ENCODE measurements around the gene TRIP6.

TRIP6 gene, protein sequence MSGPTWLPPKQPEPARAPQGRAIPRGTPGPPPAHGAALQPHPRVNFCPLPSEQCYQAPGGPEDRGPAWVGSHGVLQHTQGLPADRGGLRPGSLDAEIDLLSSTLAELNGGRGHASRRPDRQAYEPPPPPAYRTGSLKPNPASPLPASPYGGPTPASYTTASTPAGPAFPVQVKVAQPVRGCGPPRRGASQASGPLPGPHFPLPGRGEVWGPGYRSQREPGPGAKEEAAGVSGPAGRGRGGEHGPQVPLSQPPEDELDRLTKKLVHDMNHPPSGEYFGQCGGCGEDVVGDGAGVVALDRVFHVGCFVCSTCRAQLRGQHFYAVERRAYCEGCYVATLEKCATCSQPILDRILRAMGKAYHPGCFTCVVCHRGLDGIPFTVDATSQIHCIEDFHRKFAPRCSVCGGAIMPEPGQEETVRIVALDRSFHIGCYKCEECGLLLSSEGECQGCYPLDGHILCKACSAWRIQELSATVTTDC

DNA sequence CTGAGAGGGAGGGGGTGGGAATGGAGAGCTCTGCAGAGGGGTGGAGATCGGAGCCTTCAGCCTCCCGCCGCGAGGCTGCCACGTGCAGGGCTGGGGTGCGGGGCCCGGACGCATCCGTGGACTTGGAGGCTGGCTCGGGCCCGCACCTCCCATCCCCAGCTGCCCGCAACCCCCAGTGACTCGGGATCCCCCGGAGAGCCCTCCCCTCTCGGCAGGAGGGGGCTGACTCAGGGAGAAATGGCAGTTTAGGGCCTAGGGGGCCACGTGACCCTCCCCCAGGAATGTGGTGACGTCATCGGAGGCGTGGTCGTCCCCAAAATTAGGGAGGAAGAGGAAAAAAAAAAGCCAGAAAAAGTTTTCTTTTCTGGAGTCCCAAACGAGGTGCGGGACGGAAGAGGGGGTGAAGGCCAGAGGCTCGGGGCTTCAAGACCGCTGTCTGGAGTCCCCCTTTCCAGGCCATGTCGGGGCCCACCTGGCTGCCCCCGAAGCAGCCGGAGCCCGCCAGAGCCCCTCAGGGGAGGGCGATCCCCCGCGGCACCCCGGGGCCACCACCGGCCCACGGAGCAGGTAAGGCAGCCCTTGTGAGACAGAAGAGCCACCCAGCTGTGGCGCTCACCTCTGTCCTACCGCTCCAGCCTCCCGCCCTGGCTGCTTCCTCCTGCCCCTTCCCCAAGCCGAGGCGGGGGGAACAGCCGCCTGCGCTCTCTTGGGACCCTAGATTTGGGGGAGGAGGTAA lies at the start of gene TRIP6:
Gene TRIP6 (plus strand): TSS at position 348 of the 736 bp plus-strand sequence. CDS start 111 bp downstream, at position 459.
- no peak for DNase-seq (ENCODE audit: low spot score)

DNA sequence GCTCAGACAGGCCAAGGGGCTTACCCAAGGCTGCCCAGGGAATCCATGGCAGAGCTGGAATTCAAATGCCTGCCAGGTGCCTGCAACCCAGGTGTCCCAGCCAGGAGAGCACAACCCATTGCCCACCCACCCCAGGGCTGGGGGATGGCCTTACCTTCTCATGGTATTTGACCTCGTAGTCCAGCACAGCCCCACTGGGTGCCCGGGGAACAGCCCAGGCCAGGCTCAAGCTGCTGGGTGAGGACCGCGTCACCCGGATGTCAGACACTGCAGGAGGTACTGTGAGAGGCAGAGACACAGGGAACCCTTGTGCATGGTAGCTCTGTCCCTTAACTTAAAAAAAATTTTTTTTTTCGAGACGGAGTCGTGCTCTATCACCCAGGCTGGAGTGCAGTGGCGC lies 48.8 kb upstream of the TRIP6 start:
- DNase-seq (ENCODE audit: low spot score) = peak; percentile 12

DNA sequence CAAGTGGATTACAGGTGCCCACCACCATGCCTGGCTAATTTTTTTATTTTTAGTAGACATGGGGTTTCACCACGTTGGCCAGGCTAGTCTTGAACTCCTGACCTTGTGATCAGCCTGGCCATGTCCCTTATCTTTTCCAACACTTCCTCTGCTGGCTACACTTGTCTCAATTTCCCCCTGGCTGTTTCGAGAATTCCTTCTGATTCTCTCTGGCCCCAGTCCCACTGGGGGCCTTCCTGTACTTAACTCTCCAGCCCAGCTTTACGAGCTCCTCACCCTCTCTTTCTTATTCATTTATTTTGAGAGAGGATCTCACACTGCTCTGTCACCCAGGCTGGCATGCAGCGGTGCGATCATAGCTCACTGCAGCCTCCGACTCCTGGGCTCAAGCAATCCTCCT lies 48.4 kb upstream of the TRIP6 start:
- DNase-seq (ENCODE audit: low spot score) = peak; percentile 4

DNA sequence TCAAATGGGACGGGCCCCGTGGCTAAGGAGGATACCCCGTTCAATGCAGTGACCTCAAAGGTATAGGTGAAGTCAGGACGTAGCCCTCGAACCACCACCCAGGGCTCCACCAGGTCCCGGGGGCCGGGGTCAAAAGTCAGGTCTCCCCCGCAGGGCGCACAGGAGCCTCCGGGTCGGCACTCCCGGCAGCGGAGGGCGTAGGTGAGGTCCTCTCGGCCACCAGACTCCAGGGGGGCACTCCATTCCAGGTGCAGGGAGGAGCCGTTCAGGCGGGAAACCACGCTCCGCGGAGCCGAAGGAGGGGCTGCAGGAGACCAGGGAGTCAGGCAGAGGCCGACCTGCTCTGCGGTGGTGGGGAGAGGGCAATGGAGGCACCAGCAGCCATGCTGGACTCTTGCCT lies 47.6 kb upstream of the TRIP6 start:
- DNase-seq (ENCODE audit: low spot score) = peak; percentile 23

DNA sequence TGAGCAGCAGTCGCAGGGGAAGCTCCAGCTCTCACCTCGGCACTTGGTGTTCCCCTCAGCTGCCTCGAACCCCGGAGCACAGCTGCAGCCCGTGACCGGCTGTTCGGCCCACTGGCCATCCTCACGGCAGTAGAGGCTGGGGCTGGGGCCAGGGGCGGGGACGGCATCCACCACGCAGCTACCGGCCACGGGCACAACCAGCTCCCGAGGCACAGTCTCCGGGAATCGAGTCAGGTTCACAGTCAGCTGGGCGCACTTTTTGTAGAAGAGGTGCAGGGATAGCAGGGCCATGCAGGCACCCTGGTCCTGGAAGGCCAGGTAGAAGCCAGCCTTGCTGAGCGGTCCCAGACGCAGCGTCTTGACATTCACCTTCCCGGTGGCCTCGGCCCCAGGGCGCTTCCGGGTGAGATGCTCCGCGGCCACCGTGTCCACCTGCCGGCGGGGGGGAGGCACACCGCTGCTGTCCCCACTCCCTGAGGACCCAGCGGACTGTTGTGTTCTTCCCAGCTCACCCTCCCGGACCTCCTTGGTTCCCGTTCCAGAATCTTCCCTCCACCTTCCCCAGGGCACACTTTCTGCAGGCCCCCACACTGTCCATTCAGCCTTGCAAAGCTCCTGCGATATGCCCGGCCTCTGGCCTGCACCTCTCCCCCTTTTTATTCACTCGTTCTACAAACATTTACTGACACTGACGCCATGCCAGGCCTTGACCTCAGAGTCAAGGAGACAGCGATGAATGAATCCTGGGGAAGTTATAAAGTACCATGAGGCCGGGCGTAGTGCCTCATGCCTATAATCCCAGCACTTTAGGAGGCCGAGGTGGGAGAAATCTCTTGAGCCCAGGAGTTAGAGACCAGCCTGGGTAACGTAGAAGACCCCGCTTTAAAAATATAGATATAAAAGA lies 44.7 kb upstream of the TRIP6 start:
- DNase-seq (ENCODE audit: low spot score) = no peak

DNA sequence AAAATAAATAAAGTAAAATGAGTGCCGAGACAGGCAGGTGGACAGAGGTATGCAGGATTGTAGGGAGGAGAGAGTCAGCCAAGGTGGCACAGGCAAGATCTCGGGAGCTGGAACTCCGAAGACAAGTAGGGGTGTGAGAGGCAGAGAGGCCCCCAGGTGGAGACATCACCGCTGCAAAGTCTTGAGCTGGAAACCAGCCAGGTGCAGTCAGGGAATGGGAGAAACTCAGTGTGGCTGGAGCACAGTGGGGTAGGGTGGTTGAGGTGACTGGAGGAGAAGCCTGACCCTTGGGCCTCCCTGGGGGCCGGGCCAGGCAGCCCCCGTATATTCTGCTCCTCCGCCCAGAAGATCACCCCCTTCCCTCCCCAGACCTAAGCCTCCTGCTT lies 44.1 kb upstream of the TRIP6 start:
- peak; percentile 35 for DNase-seq (ENCODE audit: low spot score)

DNA sequence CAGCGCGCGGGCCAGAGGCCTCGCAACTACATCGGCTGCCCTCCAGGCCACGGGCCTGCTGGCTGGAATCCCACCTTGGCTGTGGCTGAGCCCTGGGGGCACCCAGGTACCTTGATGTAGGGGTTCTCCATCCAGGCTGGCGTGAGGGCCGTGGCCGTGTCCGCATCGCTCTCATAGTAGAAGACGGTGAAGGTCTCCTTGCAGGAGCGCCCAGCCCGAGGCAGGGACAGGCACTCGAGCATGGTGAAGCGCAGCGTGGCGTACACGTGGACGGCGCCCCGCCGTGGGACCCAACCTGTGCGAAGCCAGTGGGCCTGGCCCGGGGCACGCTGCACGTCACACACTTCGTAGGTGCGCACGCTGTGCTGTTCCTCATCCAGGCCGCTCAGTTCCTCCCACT lies 43.7 kb upstream of the TRIP6 start:
- DNase-seq (ENCODE audit: low spot score) = no peak

DNA sequence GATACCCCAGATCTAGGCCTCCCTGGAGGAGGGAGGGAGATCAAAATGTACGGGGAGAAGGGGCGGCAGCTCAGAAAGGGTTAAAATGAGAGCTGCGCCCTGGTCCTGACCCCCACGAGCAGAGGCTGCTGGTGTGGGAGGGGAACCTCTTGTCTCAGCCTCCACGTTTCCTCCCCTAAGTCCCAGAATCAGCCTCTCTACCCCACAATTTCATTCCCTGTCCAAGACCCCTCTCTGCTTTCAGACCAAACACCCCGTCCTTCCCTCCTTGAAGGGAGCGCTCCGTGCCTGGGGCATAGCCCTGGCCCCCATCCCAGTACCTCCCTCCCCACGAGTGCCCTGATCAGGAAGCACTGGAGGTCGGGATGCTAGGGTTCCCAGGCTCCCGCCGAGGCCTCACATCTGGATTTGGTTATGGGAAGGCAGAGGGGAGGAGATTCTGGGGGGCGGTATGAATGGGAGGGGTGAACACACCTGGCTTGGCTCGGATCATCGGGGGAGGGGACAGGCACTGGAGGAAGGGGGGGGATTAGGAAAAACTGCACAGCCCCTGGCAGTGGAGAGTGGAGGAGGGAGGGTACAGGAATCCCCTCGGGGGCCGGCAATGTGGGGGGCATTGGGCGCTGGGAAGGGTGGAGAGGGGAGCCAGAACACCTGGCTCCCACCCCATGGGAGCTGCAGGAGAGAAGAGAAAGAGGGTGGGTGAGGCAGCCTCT lies 42.5 kb upstream of the TRIP6 start:
- DNase-seq (ENCODE audit: low spot score) = no peak

DNA sequence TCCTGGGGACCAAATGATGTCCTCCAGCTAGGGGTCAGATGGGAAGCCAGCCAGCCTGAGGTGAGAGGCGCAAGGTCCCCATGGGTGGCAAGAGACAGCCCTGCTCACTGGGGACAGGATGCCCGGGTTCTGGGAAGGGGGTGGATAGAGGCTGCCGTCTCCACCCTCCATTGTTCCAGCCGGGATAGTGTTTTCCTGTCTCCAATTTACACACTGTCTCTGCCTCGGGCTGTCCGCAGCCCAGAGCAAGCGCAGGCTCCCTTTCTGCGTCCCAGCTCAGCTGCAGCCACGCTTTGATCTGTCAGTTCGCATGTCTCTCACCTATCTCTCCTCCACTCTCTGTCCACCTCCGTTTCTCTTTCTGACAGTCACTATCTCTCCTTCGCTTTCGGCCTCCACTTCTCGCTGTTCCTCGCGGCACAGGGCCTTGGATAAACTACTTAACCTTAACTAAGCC lies 41.9 kb upstream of the TRIP6 start:
- DNase-seq (ENCODE audit: low spot score) = peak; percentile 37

DNA sequence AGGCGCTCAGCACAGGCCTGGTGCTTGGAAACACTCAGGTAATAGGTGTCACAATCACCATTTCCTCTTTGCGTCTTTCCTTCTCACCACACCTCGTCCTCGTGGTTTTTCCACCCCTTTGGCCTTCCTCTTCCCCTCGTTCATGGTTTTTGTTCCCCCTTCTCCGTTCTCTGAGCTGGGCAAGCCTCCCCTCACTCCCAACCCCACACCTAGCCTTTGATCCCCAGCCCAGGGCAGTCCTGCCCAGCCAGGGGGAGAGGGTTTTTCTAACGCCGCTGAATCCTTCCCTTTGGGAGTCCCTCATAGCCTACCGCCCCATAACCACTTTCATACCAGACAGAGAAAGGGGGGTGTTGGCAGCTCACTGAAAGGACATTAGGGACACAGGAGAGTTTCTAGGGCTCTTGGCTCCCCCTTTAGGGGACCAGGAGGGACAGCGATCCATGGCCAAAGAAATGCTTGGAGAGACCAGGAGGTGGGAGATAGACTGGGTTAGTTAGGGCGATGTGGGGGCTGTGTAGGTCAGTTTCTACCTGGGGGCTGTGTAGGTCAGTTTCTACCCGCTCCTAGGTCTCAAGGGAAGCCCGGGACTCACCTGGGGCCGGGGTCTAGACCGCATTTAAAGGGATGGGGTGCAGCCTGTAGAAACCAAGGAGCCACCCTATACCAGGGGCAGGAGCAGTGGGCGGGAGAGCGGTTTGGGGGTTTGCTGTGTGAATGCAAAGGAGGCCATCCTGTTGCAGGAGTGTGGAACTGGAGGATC lies 41.3 kb upstream of the TRIP6 start:
- peak; percentile 37 for DNase-seq (ENCODE audit: low spot score)

DNA sequence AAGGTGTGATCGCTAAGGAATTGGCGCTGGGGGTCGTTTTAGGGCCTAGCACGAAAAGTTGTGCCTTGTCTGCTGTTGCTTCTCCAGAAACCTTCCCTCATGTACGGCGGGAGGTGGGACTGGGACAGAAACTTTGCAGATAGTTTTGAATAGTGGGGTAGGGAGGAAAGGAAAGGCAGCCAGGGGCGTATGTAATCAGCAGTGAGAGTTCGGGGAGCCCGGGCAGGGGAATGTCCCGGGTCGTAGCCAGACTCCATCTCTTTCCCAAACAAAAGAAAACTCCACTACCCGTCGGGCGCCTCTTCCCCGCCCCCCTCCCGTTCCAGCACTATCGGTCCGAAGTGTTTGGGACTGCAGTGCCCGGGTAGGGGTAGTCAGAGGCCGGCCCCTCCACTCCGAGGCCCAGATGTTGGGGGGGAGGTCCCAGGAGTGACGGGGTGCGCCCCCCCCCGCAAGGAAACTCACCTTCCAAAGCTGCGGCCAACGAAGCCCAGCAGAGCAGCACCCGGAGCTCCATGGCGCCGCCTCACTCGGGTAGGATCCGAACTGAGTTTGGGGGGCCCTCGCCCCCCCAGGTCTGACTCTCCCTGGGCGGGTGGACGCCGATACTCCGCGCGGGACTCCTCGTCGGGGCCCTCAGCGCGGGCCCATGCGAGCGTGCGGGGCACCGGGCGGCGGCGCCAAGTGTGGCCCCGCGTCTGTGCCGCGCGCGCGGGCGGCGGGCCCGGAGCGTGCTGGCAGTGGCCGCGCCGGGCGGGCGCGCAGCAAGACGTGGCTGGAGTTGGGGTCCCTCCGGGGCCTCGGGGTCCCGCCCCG lies 40.5 kb upstream of the TRIP6 start:
- DNase-seq (ENCODE audit: low spot score) = peak; percentile 83

DNA sequence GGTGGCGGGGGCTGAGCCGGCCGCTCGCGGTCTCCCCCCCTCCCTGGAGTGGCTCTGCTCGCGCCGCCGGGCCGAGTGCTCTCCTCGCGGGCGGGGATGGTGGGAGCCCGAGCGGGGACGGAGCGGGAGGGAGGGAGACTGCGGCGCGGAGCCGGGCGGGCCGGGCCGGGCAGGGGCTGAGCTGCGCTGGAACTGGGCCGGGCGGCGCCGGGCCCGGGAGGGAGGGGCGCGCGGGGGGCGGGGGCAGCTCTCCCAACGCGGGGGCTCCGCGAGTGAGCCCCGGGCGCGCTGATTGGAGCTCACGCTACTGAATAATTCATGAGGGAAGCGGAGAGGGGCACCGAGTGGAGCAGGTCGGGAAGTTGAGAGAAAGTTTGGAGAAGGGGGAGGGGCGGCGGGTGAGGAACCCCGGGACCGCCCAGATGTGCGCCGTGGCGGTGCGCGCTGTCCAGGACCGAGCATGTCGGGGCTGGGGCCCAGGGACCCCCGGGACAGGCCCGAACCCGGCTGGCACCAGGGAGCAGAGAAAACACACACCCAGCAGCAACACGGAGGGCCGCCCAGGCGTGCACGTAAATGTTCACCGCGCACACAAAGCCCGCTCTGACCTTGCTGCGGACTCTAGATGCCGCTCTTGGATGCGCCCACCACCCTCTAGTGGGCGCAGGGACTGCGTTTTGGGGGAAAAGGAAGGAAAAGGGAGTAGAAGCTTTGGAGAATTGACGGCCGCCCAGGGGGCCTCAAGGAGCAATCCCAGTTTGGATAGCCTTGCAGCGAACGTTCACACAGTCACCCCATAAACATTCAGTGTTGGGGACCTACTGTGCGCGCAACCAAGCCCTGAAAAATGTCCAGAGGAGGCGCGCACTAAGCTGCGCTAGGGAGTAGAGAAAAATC lies 39.6 kb upstream of the TRIP6 start, which contains the start of gene EPHB4:
Gene EPHB4 (minus strand): TSS at position 194 of the 897 bp plus-strand sequence. CDS start 493 bp downstream, outside the sequence.
- peak; percentile 86 for DNase-seq (ENCODE audit: low spot score)

DNA sequence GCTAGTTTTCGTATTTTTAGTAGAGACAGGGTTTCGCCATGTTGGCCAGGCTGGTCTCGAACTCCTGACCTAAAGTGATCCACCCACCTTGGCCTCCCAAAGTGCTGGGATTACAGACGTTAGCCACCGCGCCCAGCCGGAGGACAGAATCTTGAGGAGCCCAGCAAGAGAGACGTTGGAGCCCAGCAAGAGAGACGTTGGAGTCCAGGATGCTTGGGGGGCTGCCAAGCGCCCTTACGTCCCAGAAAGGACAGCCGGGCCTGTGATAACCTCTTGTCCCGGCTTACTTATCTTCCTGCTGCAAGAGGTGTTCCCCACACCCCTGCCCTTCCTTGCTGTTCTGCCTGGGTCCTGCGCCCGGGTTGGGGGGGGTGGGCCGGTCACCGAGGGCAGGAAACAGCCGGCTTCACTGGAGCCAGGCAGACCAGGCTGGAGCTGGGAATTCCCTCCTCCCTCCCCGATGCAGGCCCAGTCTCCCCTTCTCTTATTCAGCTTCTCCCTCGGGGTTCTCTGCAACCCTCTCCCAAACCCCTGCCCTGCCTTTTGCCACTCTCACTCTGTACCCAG lies 38.0 kb upstream of the TRIP6 start:
- no peak for DNase-seq (ENCODE audit: low spot score)

DNA sequence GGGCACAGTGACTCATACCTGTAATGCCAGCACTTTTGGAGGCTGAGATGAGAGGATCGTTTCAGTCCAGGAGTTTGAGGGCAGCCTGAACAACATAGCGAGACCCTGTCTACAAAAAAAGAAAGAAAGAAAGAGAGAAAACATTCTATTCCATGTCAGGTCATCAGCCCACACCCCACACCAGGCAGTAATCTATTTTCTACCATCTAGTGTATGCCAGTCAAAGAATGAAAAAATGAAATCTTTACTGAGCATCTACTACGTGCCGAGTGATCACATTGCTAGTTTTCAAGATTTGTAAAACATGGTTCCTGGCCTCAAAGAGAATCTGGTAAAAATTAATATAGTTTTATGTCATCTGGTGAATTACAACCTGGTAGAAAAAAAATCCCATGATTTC lies 36.8 kb upstream of the TRIP6 start:
- no peak for DNase-seq (ENCODE audit: low spot score)

DNA sequence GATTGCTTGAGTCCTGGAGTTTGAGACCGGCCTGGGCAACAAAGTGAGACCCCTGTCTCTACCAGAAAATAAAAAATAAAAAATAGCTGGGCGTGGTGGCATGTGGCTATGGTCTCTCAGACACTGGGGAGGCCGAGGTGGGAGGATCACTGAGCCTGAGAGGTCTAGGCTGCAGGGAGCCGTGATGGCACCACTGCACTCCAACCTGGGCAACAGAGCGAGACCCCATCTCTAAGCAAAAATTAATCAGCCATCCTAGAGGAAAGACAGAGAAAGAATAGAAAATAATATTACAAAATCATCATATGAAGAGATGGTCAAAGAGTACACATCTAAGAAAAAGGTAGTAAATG lies 34.9 kb upstream of the TRIP6 start:
- DNase-seq (ENCODE audit: low spot score) = no peak

DNA sequence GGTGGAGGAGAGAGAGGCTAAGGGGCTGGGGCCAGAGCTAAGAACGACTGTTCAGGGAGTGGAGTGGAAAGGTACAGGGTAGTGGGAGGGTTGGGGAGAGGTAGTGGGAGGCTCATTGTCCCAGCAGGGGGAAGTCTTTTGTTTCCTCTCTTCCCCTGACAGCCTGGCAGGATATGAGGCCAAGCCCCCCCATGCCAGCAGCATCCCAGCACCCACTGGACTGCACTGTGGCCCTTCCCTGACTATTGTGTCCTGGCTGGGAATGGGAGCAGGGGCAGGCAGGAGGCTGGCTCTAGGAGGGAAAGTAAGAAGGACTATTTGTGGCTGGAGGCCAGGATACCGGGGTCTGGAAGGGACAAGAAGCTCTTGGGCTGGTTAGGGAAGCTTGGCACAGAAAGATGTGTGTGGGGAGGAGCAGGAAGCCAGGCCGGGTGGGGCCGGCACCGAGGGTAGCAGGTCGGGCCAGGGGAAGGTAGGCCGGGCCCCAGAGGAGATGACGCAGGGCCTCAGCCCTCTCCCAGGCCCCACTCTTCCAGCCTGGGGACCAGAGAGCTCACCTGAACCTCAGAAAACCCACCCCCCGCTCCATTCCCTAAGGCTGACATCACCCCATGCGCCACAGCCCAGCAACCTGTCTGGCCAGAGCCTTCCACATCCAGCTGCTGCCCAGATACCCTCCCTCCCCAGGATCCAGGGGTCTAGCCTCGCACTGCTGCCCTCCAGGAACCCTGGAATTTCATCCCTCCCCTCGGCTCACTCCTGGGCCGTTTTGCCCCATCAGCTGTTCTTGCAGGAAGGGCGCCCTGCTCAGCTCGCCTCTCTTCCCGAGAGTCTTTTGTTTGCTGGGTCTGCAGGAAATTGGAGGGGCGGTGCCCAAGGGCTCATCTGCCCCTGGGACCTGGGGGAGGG lies 31.0 kb upstream of the TRIP6 start:
- peak; percentile 93 for DNase-seq (ENCODE audit: low spot score)

DNA sequence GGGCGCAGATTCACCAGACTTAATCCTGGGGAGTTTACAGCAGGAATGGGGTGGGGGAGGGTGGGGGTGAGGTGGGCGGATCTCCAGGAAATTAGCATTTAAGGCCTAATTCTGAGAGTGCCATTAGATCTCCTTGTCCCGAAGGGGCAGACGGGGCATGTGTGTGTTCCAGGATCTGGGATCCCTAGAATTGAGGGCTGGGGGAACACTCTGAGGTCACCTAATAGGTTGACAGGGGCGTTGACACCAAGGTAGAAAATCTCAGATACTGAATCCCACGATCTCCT lies 30.4 kb upstream of the TRIP6 start:
- no peak for DNase-seq (ENCODE audit: low spot score)

Measured in D341Med (cell line).